GM23338 (cell line): ENCODE measurements around the gene SV2A. TPM values are rescaled to one million over a fixed set of nuclear protein-coding genes. Genes with fewer than 3 reads are reported as not detected.

Experiments
- ATAC-seq: fragments of 200-7000 bp; cut with Tn5 transposase; 3 replicates; pipeline ENCODE4 v1.9.1; 2020
- DNase-seq: peaks from one replicate; pipeline ENCODE4 v3.0.0-alpha.2; 2015; ENCODE audit warnings: low spot score
- H2AFZ ChIP-seq: fragments of 200-600 bp; sonication (generic); 2 replicates; pipeline ENCODE4 v1.8.0; 2016; ENCODE audit warnings: antibody characterized with exemption, mild to moderate bottlenecking, moderate library complexity
- H3F3A ChIP-seq: fragments of 200-600 bp; sonication (generic); replicated peaks from 2 replicates; pipeline ENCODE4 v1.8.0; 2017; ENCODE audit warnings: antibody characterized with exemption, mixed run types, low read depth
- H3K27ac ChIP-seq: fragments of 200-600 bp; sonication (generic); 2 replicates; pipeline ENCODE4 v1.6.1; 2016; ENCODE audit warnings: low read depth
- H3K27me3 ChIP-seq: fragments of 200-600 bp; sonication (generic); 2 replicates; pipeline ENCODE4 v1.8.0; 2016; ENCODE audit warnings: mild to moderate bottlenecking, mixed run types, moderate library complexity; ENCODE audit not compliant: insufficient read depth
- H3K36me3 ChIP-seq: fragments of 200-600 bp; sonication (generic); 2 replicates; pipeline ENCODE4 v1.8.0; 2016; ENCODE audit warnings: mild to moderate bottlenecking; ENCODE audit not compliant: insufficient read depth
- H3K4me1 ChIP-seq: fragments of 200-600 bp; sonication (generic); 2 replicates; pipeline ENCODE4 v1.8.0; 2016; ENCODE audit warnings: mild to moderate bottlenecking, moderate library complexity; ENCODE audit not compliant: insufficient read depth
- H3K4me2 ChIP-seq: fragments of 200-600 bp; sonication (generic); 2 replicates; pipeline ENCODE4 v1.7.1; 2017; ENCODE audit warnings: mixed run types
- H3K4me3 ChIP-seq: fragments of 200-600 bp; sonication (generic); 2 replicates; pipeline ENCODE4 v1.6.1; 2016; ENCODE audit warnings: mixed run types
- H3K79me2 ChIP-seq: fragments of 200-600 bp; sonication (generic); replicated peaks from 2 replicates; pipeline ENCODE4 v1.8.0; 2017; ENCODE audit warnings: mild to moderate bottlenecking; ENCODE audit not compliant: insufficient read depth
- H3K9me2 ChIP-seq: fragments of 200-600 bp; sonication (generic); 2 replicates; pipeline ENCODE4 v1.8.0; 2017; ENCODE audit not compliant: insufficient read depth
- H4K20me1 ChIP-seq: fragments of 200-600 bp; sonication (generic); replicated peaks from 2 replicates; pipeline ENCODE4 v1.8.0; 2017; ENCODE audit warnings: mild to moderate bottlenecking; ENCODE audit not compliant: insufficient read depth
- H3K27ac Mint-ChIP-seq: 2 replicates; pipeline ENCODE4 v1.8.0; 2020; ENCODE audit warnings: inconsistent platforms, mild to moderate bottlenecking, moderate library complexity, mixed read lengths
- H3K27me3 Mint-ChIP-seq: 3 replicates; pipeline ENCODE4 v1.8.0; 2022; ENCODE audit warnings: low read depth, mild to moderate bottlenecking, moderate library complexity, mixed read lengths, inconsistent platforms; ENCODE audit not compliant: insufficient read depth, poor library complexity
- H3K36me3 Mint-ChIP-seq: 3 replicates; pipeline ENCODE4 v1.8.0; 2021; ENCODE audit warnings: low read depth, mild to moderate bottlenecking, inconsistent platforms, moderate library complexity, mixed read lengths
- H3K4me1 Mint-ChIP-seq: 3 replicates; pipeline ENCODE4 v1.8.0; 2020; ENCODE audit warnings: mild to moderate bottlenecking, inconsistent platforms, mixed read lengths
- H3K4me3 Mint-ChIP-seq: 3 replicates; pipeline ENCODE4 v1.8.0; 2021; ENCODE audit warnings: moderate library complexity, mild to moderate bottlenecking, inconsistent platforms, mixed read lengths
- H3K9me3 Mint-ChIP-seq: 3 replicates; pipeline ENCODE4 v1.8.0; 2020; ENCODE audit warnings: moderate library complexity, mild to moderate bottlenecking, inconsistent platforms, mixed read lengths
- CREB1 ChIP-seq: fragments of 250-450 bp; sonication (Bioruptor Pico); IDR thresholded peaks from 2 replicates; pipeline ENCODE4 v1.5.0; 2020; ENCODE audit warnings: low read depth, mild to moderate bottlenecking, moderate library complexity
- ETS1 ChIP-seq: IDR thresholded peaks from 2 replicates; pipeline ENCODE4 v1.6.1; 2016; ENCODE audit warnings: antibody characterized with exemption
- EZH2 ChIP-seq: fragments of 200-600 bp; sonication (generic); IDR thresholded peaks from one replicate; pipeline ENCODE4 v1.8.0; 2017; ENCODE audit warnings: antibody characterized with exemption, mild to moderate bottlenecking, low read depth; ENCODE audit not compliant: unreplicated experiment
- NANOG ChIP-seq: IDR thresholded peaks from 2 replicates; pipeline ENCODE4 v1.6.1; 2016; ENCODE audit warnings: antibody characterized with exemption, borderline replicate concordance
- STAT1 ChIP-seq: IDR thresholded peaks from one replicate; pipeline ENCODE4 v1.6.1; 2016; ENCODE audit warnings: antibody characterized with exemption; ENCODE audit not compliant: unreplicated experiment
- ZNF462 ChIP-seq: fragments of 250-450 bp; sonication (Bioruptor Pico); IDR thresholded peaks from 2 replicates; pipeline ENCODE4 v1.5.0; 2020; ENCODE audit warnings: mild to moderate bottlenecking, moderate library complexity
- polyA plus RNA-seq: library from polyadenylated mRNA; unstranded; fragments of >200 nt; fragmentation: Nextera tagmentation; extraction: Ambion mirVana; gene quantifications from 2 replicates; pipeline ENCODE4 v1.2.1, GENCODE V29; 2016
- total RNA-seq: library from RNA; depleted of rRNA; stranded (reverse); fragments of >200 nt; shearing (Covaris generic); gene quantifications from 2 replicates; pipeline ENCODE4 v1.2.3, GENCODE V29; 2014
- TF ChIP-seq, protein P1 (sequence below), 2 experiments: fragments of 200-600 bp in 1 of 2; sonication (generic) in 1 of 2; conservative IDR thresholded peaks; 2 replicates each; pipeline versions ENCODE4 v1.5.1 to v1.6.1; 2016 to 2017; ENCODE audit warnings: antibody characterized with exemption in 2 of 2, low read depth in 2 of 2, mild to moderate bottlenecking in 2 of 2, moderate library complexity in 1 of 2

The SV2A gene
- total and polyA plus RNA-seq, 2 experiments from 2014 or later: 17.8 to 41.7 TPM

- TF ChIP-seq ZNF462 (CRISPR knock-in tag): no peak
- no peak for TF ChIP-seq STAT1
- no peak for TF ChIP-seq CREB1 (CRISPR knock-in tag)
These were observed 14.8 kb upstream of the SV2A start (continued) for GRCh38 chr1:149932474-149932873.

DNA sequence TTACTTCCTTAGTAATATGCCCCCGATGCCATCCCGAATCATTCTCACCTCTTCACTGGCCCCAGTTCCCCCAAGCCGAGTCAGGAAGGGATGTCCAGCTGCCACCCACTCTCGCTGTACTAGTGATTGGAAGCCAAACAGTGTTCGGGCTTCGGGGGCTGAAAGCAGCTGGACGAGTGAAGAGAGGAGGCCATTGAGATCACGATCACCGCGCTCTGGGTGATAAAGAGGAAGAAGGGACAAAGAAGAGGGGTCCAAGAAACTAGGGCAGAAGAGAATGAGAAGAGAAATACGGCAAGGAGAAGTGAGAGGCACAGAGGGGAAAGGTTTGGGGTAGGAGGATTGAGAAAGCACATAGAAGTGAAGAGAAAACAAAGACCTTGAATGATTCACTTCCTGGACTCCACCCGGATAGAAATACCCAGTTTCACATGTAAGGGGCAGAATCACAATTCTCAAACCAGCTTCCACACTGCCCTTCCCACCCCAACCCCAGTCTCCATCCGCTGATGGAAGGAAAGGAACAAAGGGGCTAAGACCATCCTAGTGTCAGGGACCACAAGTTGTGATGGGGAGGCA, 13.7 kb upstream of the SV2A start:
- no peak overlapping the region for H3K4me3 ChIP-seq
- no peaks in the 10 kb centered on the region for H3K9me2 ChIP-seq
- Mint-ChIP-seq H3K36me3 (peaks cover 8% of the 10 kb centered on the region), H3K4me3 (no peak overlapping the region), H3K27ac (no peak overlapping the region), H3K9me3 (no peaks in the 10 kb centered on the region), H3K4me1 (peaks cover 16% of the 10 kb centered on the region), H3K27me3 (peaks cover 9% of the 10 kb centered on the region)
- no peak overlapping the region for H3K4me2 ChIP-seq
- H3K4me1 ChIP-seq: peaks cover 20% of the 10 kb centered on the region
- peaks cover 12% of the 10 kb centered on the region for H3K79me2 ChIP-seq
- no peak overlapping the region for H2AFZ ChIP-seq
- no peak overlapping the region for H3K27ac ChIP-seq
- peaks cover 7% of the 10 kb centered on the region; the same call in 1 of the 2 replicates for H3F3A ChIP-seq
- TF ChIP-seq, protein P1, sequence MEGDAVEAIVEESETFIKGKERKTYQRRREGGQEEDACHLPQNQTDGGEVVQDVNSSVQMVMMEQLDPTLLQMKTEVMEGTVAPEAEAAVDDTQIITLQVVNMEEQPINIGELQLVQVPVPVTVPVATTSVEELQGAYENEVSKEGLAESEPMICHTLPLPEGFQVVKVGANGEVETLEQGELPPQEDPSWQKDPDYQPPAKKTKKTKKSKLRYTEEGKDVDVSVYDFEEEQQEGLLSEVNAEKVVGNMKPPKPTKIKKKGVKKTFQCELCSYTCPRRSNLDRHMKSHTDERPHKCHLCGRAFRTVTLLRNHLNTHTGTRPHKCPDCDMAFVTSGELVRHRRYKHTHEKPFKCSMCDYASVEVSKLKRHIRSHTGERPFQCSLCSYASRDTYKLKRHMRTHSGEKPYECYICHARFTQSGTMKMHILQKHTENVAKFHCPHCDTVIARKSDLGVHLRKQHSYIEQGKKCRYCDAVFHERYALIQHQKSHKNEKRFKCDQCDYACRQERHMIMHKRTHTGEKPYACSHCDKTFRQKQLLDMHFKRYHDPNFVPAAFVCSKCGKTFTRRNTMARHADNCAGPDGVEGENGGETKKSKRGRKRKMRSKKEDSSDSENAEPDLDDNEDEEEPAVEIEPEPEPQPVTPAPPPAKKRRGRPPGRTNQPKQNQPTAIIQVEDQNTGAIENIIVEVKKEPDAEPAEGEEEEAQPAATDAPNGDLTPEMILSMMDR (conservative IDR thresholded peaks at IDR 0.05; ENCODE audit: low read depth in 2 of 2): no peak
- no peak for TF ChIP-seq EZH2
- no peak for TF ChIP-seq NANOG
- TF ChIP-seq ETS1: no peak
- ATAC-seq (no peak), DNase-seq (no peak)
- no peaks in the 10 kb centered on the region for H3K27me3 ChIP-seq
- peaks cover 2% of the 10 kb centered on the region for H3K36me3 ChIP-seq
- H4K20me1 ChIP-seq: peaks cover 7% of the 10 kb centered on the region
